CD4-positive, alpha-beta T cell treated with Interleukin-17A for 1 hour (primary cell): ENCODE results near the gene PDZK1.
A peak's percentile ranks its signal among the peaks of the same experiment; 100 is the strongest.
"Not testable (repeated sequence)": the region's sequence is repeated elsewhere in the genome, so short reads cannot be mapped to it uniquely, and the experiment has no call there.

ENCODE experiments used
- DNase-seq: peaks from one replicate; pipeline ENCODE4 v3.0.0-alpha.2; 2020

The PDZK1 gene

DNA sequence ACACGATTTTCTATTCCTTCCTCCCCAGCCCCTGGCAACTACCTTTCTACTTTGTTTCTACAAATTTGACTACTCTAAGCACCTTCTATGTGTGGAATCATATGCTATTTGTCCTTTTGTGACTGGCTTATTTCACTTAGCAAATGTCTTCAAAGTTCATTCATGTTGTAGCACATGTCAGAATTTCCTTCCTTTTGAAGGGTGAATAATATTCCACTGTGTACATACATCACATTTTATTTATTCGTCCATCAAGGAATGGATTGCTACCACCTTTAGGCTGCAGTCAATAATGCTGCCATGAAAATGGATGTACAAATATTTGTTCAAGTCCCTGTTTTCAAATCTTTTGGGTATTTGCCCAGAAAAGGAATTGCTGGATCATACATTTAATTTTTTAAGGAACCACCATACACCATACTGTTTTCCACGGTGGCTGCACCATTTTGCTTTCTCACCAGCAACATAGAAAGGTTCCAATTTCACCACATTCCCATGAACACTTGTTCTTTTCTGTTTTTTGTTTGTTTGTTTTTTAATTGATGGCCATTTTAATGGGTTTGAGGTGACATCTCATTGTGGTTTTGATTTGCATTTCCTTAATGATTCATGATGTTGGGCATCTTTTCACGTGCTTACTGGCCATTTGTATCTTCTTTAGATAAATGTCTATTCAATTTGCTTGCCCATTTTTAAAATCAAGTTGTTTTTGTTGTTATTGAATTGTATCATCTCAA, 3.3 kb upstream of the PDZK1 start:
- DNase-seq: no peak

DNA sequence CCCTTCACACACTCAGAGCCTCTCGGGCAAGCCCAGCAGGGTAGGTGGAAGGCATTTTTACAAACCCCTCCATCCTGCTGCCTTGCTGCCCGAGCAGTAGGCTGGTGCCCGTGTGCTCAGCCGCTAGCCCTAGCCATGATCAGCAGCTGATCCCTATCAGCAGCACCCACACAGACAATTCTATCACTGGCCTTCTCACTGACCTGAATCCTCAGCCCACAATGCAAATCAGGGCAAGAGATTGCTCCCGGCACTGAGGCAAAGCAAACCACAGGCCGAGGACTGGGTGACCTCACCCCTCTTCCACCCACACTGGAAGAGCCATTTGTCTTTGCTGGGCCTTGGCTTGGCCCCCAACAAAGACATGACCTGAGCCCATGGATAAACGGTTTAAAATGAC, 895 bp upstream of the PDZK1 start:
- no peak for DNase-seq

- no peak for DNase-seq
Measured at GRCh38 chr1:145706086-145706664, 993 bp downstream of the PDZK1 start.

DNA sequence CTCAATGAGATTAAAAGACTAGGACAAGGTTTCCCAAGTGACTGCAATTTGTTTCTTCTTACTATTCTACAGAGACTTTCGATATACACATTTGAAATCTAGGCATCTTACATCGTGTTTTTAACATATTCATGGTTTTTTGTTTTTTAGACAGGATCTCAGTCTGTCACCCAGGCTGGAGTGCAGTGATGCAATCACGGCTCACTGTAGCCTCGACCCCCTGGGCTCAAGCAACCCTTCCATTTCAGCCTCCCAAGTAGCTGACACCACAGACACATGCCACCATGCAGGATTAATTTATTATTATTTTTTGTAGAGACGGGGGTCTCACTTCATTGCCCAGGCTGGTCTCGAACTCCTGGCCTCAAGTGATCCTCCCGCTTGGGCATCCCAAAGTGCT, 1.5 kb downstream of the PDZK1 start:
- DNase-seq: no peak

DNA sequence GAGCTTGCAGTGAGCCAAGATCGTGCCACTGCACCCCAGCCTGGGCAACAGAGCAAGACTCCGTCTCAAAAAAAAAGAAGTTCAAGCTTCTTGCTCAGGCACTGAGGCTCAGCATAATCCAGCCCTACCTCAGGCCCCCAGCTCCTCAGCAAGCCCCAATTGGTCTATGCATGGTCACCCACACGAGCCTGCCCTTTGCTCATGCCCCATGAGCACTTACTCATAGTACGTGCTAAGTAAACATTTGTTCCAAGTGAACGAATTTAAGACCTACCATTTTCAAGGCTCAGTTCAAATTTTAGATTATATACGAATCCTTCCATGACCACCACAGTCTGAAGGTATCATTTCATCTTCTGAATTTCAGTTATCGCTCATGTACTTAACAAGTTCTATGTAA, 4.3 kb downstream of the PDZK1 start:
- DNase-seq: no peak

GRCh38 chr1:145702052-145702451, 5.1 kb downstream of the PDZK1 start:
- no peak for DNase-seq

- DNase-seq: no peak
Measured at GRCh38 chr1:145701306-145701862, 5.8 kb downstream of the PDZK1 start.

GRCh38 chr1:145696630-145696960, 10.6 kb downstream of the PDZK1 start:
- no peak for DNase-seq

GRCh38 chr1:145695821-145696629, 11.1 kb downstream of the PDZK1 start:
- no peak for DNase-seq

DNA sequence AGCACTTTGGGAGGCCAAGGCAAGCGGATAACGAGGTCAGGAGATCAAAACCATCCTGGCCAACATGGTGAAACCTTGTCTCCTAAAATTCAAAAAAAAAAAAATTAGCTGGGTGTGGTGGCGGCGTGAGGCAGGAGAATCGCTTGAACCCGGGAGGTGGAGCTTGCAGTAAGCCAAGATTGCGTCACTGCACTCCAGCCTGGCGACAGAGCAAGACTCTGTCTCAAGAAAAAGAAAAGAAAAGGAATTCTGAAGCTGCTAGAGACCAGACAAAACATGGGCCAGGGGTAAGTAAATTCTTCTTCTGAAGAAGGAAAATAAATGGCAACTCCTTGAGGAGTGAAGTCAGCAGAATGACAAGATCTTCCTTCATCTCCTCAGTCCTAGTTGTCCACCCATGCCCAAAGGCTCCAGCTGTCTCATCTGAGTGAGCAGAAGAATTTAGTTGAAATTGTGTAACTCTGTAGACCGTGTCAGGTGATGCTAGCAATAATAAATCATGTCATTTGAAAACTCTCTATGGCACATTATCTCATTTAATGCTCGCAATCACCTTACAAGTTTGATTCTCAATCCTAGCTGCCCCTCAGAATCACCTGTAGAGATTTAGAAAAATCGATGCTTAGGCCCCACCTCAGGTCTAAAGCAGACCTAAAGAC, 14.3 kb downstream of the PDZK1 start:
- no peak for DNase-seq

DNA sequence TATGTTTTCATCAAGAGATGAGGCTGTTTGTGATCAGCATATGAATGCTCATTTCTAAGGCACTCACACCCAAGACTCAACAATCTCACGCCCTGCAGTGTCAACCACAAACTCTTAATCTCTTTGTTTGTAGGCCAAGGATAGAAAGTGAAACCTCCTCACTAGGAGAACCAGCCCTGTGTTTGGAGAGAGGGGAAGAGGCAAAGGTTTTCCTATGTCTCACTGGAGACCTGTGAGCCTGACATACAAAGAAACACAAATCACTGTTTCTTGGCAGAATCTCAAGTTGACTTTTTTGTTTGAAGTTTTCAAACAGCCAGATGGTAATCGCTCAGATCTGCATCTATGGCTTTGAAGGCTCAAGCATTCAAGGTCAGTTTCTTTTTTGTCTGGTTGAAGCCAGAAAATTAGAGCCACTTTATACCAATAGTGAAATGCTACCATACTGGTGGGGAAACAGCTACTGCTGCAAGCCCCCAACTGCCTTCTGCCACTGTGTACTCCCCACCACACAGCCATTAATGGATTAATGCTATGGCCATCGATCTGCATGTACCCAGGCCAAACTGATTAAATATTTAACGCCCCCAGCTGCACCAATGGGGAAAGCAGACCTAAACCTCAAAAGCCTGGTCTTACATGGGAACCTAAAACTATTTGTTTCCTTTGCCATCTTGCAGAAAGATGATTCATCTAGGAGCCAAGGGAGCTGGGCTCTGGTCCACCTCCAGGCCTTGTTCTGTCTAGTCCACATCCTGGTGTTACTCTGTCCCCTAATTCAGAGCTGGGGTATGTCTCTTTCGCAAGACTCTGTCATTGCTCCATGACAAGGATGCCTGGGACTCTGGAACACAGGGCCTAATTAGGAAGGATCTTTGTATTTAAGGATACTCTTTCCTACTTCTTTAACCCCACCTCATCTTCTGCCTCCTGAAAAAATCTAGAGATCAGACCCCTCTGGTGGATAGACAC, 16.3 kb downstream of the PDZK1 start:
- DNase-seq: peak; percentile 65

GRCh38 chr1:145689922-145690321, 17.2 kb downstream of the PDZK1 start:
- DNase-seq: no peak

DNA sequence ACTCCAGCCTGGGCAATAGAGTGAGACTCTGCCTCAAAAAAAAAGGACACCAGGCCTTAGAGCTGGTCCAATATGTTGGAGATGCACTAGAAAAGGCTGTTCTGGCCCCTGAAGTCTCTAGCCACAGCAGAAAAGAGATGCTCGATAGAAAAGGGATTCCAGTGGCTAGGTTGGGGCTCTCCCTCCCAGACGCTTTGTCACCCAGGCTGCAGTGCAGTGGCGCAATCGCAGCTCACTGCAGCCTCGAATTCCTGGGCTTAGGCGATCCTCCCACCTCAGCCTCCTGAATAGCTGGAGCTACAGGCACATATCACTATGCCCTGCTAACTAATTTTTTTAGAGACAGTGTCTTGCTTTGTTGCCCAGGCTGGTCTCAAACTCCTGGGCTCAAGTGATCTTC, 18.2 kb downstream of the PDZK1 start:
- DNase-seq: no peak

GRCh38 chr1:145688328-145688727, 18.8 kb downstream of the PDZK1 start:
- no peak for DNase-seq

DNA sequence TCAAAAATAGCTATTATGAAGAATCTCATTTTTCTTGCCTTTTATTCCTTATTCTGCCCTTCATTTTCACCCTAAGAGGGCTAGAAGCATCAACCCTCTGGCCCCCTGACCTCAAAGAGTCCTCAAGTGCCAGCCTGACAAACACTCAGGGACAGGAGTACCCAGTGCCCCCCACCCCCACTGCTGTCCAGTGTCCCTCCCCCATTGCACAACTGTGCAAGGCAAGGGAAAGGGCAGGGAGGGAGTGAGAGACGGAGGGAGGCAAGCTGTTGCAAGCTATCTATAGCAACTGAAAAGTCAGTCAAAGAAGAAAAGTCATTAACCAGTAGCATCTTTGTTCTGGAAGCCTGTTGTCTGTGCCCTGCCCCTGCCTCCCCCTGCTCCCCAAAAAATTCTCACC, 21.1 kb downstream of the PDZK1 start:
- DNase-seq: not testable (repeated sequence)

DNA sequence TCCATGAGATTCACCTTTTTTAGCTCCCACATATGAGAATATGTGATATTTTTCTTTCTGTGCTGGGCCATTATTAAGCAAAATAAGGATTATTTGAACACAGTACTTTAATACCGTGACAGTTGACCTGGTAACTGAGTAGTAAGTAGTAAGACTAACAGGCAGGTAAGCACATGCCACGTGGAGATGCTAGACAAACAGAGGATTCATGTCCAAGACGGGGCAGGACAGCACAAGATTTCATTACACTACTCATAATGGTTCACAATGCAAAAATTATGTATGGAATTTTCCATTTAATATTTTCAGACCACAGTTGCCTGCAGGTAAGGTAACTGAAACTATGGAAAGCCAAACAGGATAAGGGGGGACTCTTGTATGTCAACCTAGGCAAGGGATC, 22.3 kb downstream of the PDZK1 start:
- not testable (repeated sequence) for DNase-seq

- not testable (repeated sequence) for DNase-seq
Measured at GRCh38 chr1:145673217-145673616, 34.0 kb downstream of the PDZK1 start.

DNA sequence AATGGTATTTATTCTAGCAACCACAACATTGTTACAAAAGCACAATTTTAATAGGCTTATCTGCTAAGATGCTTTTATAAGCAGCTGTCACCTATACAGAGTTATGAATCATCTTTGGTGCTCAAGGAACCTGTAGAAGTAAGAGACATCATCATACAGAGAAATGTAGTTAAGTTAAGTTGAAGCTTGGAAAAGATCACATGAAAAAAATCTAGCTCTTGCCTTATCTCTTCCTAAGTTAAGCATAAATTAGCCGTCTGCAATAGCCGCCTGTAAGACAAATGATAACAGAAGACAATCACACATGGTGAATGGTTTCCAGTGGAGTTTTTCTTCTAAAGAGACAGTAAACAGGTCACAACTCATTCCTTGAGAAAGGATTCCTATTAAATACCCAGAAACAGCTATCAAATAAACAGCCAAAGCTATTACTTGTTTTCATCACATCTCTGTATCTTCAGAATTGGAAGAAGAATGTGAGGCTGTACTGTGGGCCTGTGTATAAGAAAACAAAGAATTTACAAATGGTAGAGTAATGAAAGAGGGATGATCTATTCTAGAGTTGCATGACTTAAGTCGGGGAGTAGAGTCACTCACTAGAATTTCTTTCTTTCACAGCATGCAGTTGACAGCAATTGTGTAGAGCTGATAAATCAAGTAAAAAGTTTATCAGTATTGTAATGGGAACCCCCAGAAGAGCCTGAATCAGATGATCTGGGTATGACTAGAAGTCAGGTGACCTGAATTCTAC, 36.0 kb downstream of the PDZK1 start:
- DNase-seq: not testable (repeated sequence)

GRCh38 chr1:145665015-145665414, 42.2 kb downstream of the PDZK1 start:
- DNase-seq: not testable (repeated sequence)

GRCh38 chr1:145662502-145662901, 44.7 kb downstream of the PDZK1 start:
- not testable (repeated sequence) for DNase-seq
